ENCODE measurements around the gene IFI44.

The IFI44 gene

GRCh38 chr1:78703806-78704205 lies 54.2 kb downstream of the IFI44 start:
- no peak overlapping the region for H3K27ac ChIP-seq (ENCODE audit: extremely low read depth, low read depth, low read length)
- H3K9me3 ChIP-seq (ENCODE audit: control insufficient read depth, insufficient read depth, low read depth, low read length): no peaks in the 10 kb centered on the region
- H3K4me1 ChIP-seq (ENCODE audit: control insufficient read depth, insufficient read depth, low read length): no peaks in the 10 kb centered on the region
- H3K36me3 ChIP-seq (ENCODE audit: control insufficient read depth in 2 of 2, insufficient read depth in 1 of 2, low read length in 2 of 2): no peaks in the 10 kb centered on the region
- TF ChIP-seq ZNF747 (tag by site-specific recombination; IDR thresholded peaks at IDR 0.05) (no peak), ZNF366 (tag by site-specific recombination; conservative IDR thresholded peaks at IDR 0.05) (no peak), ZNF830 (tag by site-specific recombination; IDR thresholded peaks at IDR 0.05; ENCODE audit: low read depth) (no peak), BCL11A (tag by site-specific recombination; IDR thresholded peaks at IDR 0.05; ENCODE audit: low read depth) (no peak), PRDM6 (tag by site-specific recombination; IDR thresholded peaks at IDR 0.05) (no peak), ZNF112 (tag by site-specific recombination; IDR thresholded peaks at IDR 0.05) (no peak), ZNF600 (tag by site-specific recombination; IDR thresholded peaks at IDR 0.05) (no peak), ZNF664 (tag by site-specific recombination; IDR thresholded peaks at IDR 0.05) (no peak), ZSCAN18 (tag by site-specific recombination; IDR thresholded peaks at IDR 0.05) (no peak), SP3 (tag by site-specific recombination; IDR thresholded peaks at IDR 0.05) (no peak)
- ChIA-PET POLR2A (no interaction called here), CTCF (no interaction called here)
- H3K4me3 ChIP-seq (ENCODE audit: low read depth, low read length): no peak overlapping the region

GRCh38 chr1:78712467-78713051 lies 62.9 kb downstream of the IFI44 start:
- Histone ChIP-seq H3K4me3 (ENCODE audit: low read depth, low read length) (no peak overlapping the region), H3K9me3 (ENCODE audit: control insufficient read depth, insufficient read depth, low read depth, low read length) (no peaks in the 10 kb centered on the region), H3K36me3 (ENCODE audit: control insufficient read depth in 2 of 2, insufficient read depth in 1 of 2, low read length in 2 of 2) (no peaks in the 10 kb centered on the region), H3K4me1 (ENCODE audit: control insufficient read depth, insufficient read depth, low read length) (no peaks in the 10 kb centered on the region), H3K27ac (ENCODE audit: extremely low read depth, low read depth, low read length) (no peak overlapping the region)
- CTCF ChIA-PET: no interaction called here
- POLR2A ChIA-PET: no interaction called here
- TF ChIP-seq ZNF768 (tag by site-specific recombination; IDR thresholded peaks at IDR 0.05) (no peak), ZNF629 (tag by site-specific recombination; IDR thresholded peaks at IDR 0.05) (no peak), ZNF112 (tag by site-specific recombination; IDR thresholded peaks at IDR 0.05) (no peak), SP2 (tag by site-specific recombination; IDR thresholded peaks at IDR 0.05) (no peak), ZBTB11 (tag by site-specific recombination; conservative IDR thresholded peaks at IDR 0.05; ENCODE audit: low read depth) (no peak), HOXD13 (CRISPR knock-in tag; IDR thresholded peaks at IDR 0.05; ENCODE audit: borderline replicate concordance) (no peak), ZFP3 (tag by site-specific recombination; IDR thresholded peaks at IDR 0.05; ENCODE audit: low read depth) (no peak), ZNF660 (tag by site-specific recombination; IDR thresholded peaks at IDR 0.05) (no peak), WT1 (tag by site-specific recombination; IDR thresholded peaks at IDR 0.05) (no peak), TCF7L2 (IDR thresholded peaks at IDR 0.05; ENCODE audit: borderline replicate concordance, low read depth, low read length) (no peak), ZNF184 (tag by site-specific recombination; IDR thresholded peaks at IDR 0.05) (no peak), SALL2 (tag by site-specific recombination; IDR thresholded peaks at IDR 0.05; ENCODE audit: borderline replicate concordance) (no peak), KLF17 (tag by site-specific recombination; IDR thresholded peaks at IDR 0.05) (no peak), ZNF473 (tag by site-specific recombination; IDR thresholded peaks at IDR 0.05) (no peak), KLF1 (tag by site-specific recombination; IDR thresholded peaks at IDR 0.05) (no peak), SCRT2 (tag by site-specific recombination; IDR thresholded peaks at IDR 0.05) (no peak), ZNF146 (tag by site-specific recombination; IDR thresholded peaks at IDR 0.05) (no peak)

Measured in HEK293 (cell line).